Measurements from ENCODE around the gene PDCD7.

PDCD7 gene

GRCh38 chr15:65180167-65180566 is 46.6 kb upstream of the PDCD7 start:
- Histone ChIP-seq H3K9ac (ENCODE audit: low read length) (no peak overlapping the region), H4K20me1 (ENCODE audit: insufficient read depth, low read length) (no peaks in the 10 kb centered on the region), H3K27me3 (ENCODE audit: insufficient read depth, low read length) (no peaks in the 10 kb centered on the region), H3K27ac (ENCODE audit: low read depth, low read length, poor library complexity, severe bottlenecking) (no peak overlapping the region), H3K4me2 (ENCODE audit: low read length) (no peak overlapping the region), H3K4me3 (ENCODE audit: low read depth, low read length, poor library complexity, severe bottlenecking) (no peak overlapping the region), H3K36me3 (ENCODE audit: insufficient read depth, low read length) (peaks cover 50% of the 10 kb centered on the region), H2AFZ (ENCODE audit: low read length) (no peak overlapping the region), H3F3A (ENCODE audit: insufficient read depth, low read length) (no peaks in the 10 kb centered on the region), H3K79me2 (ENCODE audit: insufficient read depth, low read length) (peaks cover 35% of the 10 kb centered on the region), H3K4me1 (ENCODE audit: insufficient read depth, low read length, severe bottlenecking) (peaks cover 17% of the 10 kb centered on the region), H3K9me2 (ENCODE audit: low read depth, low read length) (no peaks in the 10 kb centered on the region), H3K9me3 (ENCODE audit: low read length) (no peaks in the 10 kb centered on the region)
- no peak for TF ChIP-seq CTCF (IDR thresholded peaks at IDR 0.05; ENCODE audit: low read length)
- no peak for TF ChIP-seq EZH2 (IDR thresholded peaks at IDR 0.05; ENCODE audit: borderline replicate concordance, low read length)

- Histone ChIP-seq H3K4me2 (ENCODE audit: low read length) (no peak overlapping the region), H2AFZ (ENCODE audit: low read length) (no peak overlapping the region), H3K9ac (ENCODE audit: low read length) (no peak overlapping the region), H3K4me3 (ENCODE audit: low read depth, low read length, poor library complexity, severe bottlenecking) (no peak overlapping the region), H3K27ac (ENCODE audit: low read depth, low read length, poor library complexity, severe bottlenecking) (no peak overlapping the region), H3K27me3 (ENCODE audit: insufficient read depth, low read length) (no peaks in the 10 kb centered on the region), H3F3A (ENCODE audit: insufficient read depth, low read length) (no peaks in the 10 kb centered on the region), H3K9me3 (ENCODE audit: low read length) (no peaks in the 10 kb centered on the region), H3K79me2 (ENCODE audit: insufficient read depth, low read length) (peaks cover 16% of the 10 kb centered on the region), H4K20me1 (ENCODE audit: insufficient read depth, low read length) (no peaks in the 10 kb centered on the region), H3K4me1 (ENCODE audit: insufficient read depth, low read length, severe bottlenecking) (peaks cover 7% of the 10 kb centered on the region), H3K9me2 (ENCODE audit: low read depth, low read length) (no peaks in the 10 kb centered on the region), H3K36me3 (ENCODE audit: insufficient read depth, low read length) (peaks cover 68% of the 10 kb centered on the region)
- TF ChIP-seq EZH2 (IDR thresholded peaks at IDR 0.05; ENCODE audit: borderline replicate concordance, low read length) (no peak), CTCF (IDR thresholded peaks at IDR 0.05; ENCODE audit: low read length) (no peak)
These were observed 44.3 kb upstream of the PDCD7 start for GRCh38 chr15:65177901-65178300.

GRCh38 chr15:65176056-65176455 is 42.4 kb upstream of the PDCD7 start:
- H3K9me3 ChIP-seq (ENCODE audit: low read length), result no peaks in the 10 kb centered on the region
- H3K27ac ChIP-seq (ENCODE audit: low read depth, low read length, poor library complexity, severe bottlenecking), result no peak overlapping the region
- no peaks in the 10 kb centered on the region for H3K9me2 ChIP-seq (ENCODE audit: low read depth, low read length)
- no peaks in the 10 kb centered on the region for H3K27me3 ChIP-seq (ENCODE audit: insufficient read depth, low read length)
- TF ChIP-seq CTCF (IDR thresholded peaks at IDR 0.05; ENCODE audit: low read length), result no peak
- TF ChIP-seq EZH2 (IDR thresholded peaks at IDR 0.05; ENCODE audit: borderline replicate concordance, low read length), result no peak
- peaks cover 86% of the 10 kb centered on the region for H3K36me3 ChIP-seq (ENCODE audit: insufficient read depth, low read length)
- H3K79me2 ChIP-seq (ENCODE audit: insufficient read depth, low read length), result 0 out of 2 replicates have a peak, but pooled peaks cover 2% of the 10 kb centered on the region
- no peak overlapping the region for H3K9ac ChIP-seq (ENCODE audit: low read length)
- H3F3A ChIP-seq (ENCODE audit: insufficient read depth, low read length), result no peaks in the 10 kb centered on the region
- H3K4me3 ChIP-seq (ENCODE audit: low read depth, low read length, poor library complexity, severe bottlenecking), result no peak overlapping the region
- no peak overlapping the region for H2AFZ ChIP-seq (ENCODE audit: low read length)
- H3K4me2 ChIP-seq (ENCODE audit: low read length), result no peak overlapping the region
- no peaks in the 10 kb centered on the region for H3K4me1 ChIP-seq (ENCODE audit: insufficient read depth, low read length, severe bottlenecking)
- no peaks in the 10 kb centered on the region for H4K20me1 ChIP-seq (ENCODE audit: insufficient read depth, low read length)
